ENCODE data around the gene BID. TPM values are rescaled to one million over a fixed set of nuclear protein-coding genes. Genes with fewer than 3 reads are reported as not detected.

BID gene
- total RNA-seq, 1 experiment from 2014 or later: 58.2 TPM

DNA sequence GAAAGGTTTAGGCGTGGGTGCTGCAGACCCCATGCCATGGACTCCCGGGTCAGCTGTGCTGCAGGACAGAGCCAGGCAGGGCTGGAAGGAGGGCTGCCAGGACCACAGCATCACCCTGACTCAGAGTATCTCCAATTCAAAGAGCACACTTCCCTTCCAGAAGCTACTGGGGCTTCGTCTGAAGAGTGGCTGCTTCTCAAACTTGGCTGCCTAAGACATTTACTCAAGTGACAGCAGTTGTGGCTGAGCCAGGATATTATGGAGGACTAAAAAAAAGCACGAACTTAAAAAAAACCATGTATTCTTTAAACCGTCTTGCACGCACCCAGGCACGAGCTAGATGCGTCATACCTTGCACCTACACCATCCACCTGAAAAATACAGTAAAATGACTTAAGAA, 13.0 kb upstream of the BID start:
- ATAC-seq (no peak), DNase-seq (ENCODE audit: low read depth, low spot score) (no peak)
- H3K4me1 ChIP-seq (ENCODE audit: control insufficient read depth in 1 of 2, insufficient read depth in 2 of 2, low read length in 2 of 2): peaks cover 0 to 8% of the 10 kb centered on the region in 2 experiments; a peak in 2 of 4 replicates
- H3K27me3 ChIP-seq (ENCODE audit: insufficient read depth, low read length): no peaks in the 10 kb centered on the region
- H3K27ac ChIP-seq (ENCODE audit: low read depth, low read length): no peak overlapping the region
- no peak overlapping the region for H3K4me3 ChIP-seq (replicated peaks in 1 of 2; ENCODE audit: low read depth in 1 of 2, low read length in 2 of 2)
- no peaks in the 10 kb centered on the region for H3K9me3 ChIP-seq (ENCODE audit: control insufficient read depth in 1 of 2, insufficient read depth in 1 of 2, low read depth in 1 of 2, low read length in 2 of 2)
- ChIA-PET RAD21 (ENCODE audit: low non-redundant PET in 1 of 2, low total read pairs in 2 of 2, uncharacterized antibody in 2 of 2, unreplicated experiment in 2 of 2) (no interaction called here), POLR2A (no interaction called here), CTCF (interaction anchor here (1.4 to 5.8 kb wide), 6 partner anchors 33 to 713 kb away, joined by 3 to 96 read pairs (median 28); partner anchors contain the start of gene PEX26)
- H2AFZ ChIP-seq (ENCODE audit: low read depth, low read length, poor library complexity, severe bottlenecking): no peak overlapping the region
- BruUV-seq (replicated peaks): no TSS peak
- intact Hi-C loops (cut with micrococcal nuclease): no loop called here
- peaks cover 0 to 3% of the 10 kb centered on the region in 2 experiments; a peak in 1 of 4 replicates for H3K36me3 ChIP-seq (ENCODE audit: control insufficient read depth in 1 of 2, insufficient read depth in 2 of 2, low read length in 2 of 2)
- no peak for TF ChIP-seq ELF1 (IDR thresholded peaks at IDR 0.05; ENCODE audit: borderline replicate concordance, low read depth)
- TF ChIP-seq EGR1 (IDR thresholded peaks at IDR 0.05; ENCODE audit: low read depth): no peak
- no peak for TF ChIP-seq EZH2 (IDR thresholded peaks at IDR 0.05)
- TF ChIP-seq ZFX (IDR thresholded peaks at IDR 0.05): no peak
- no peak for TF ChIP-seq CBX3 (IDR thresholded peaks at IDR 0.05; ENCODE audit: low read depth)
- no peaks in the 10 kb centered on the region for H4K20me1 ChIP-seq (ENCODE audit: insufficient read depth)
- no peak overlapping the region for H3K4me2 ChIP-seq (ENCODE audit: low read length)
- H3K9me2 ChIP-seq (ENCODE audit: insufficient read depth): no peaks in the 10 kb centered on the region
- H3K79me2 ChIP-seq (ENCODE audit: insufficient read depth, low read length): no peaks in the 10 kb centered on the region
- no peak overlapping the region for H3K9ac ChIP-seq (ENCODE audit: low read length)

- CTCF ChIA-PET: interaction anchor here (1.2 to 5.8 kb wide), 8 partner anchors 12 to 712 kb away, joined by 3 to 96 read pairs (median 9); partner anchors contain the start of gene PEX26
Measured at GRCh38 chr22:17786435-17787161, 12.3 kb upstream of the BID start.

More at GRCh38 chr22:17786435-17787161, 12.3 kb upstream of the BID start:
- no peak for TF ChIP-seq EGR1 (IDR thresholded peaks at IDR 0.05; ENCODE audit: low read depth)
- TF ChIP-seq ATF3 (IDR thresholded peaks at IDR 0.05): no peak
- no peak for TF ChIP-seq SIN3A (IDR thresholded peaks at IDR 0.05; ENCODE audit: low read depth)
- TF ChIP-seq SP1 (IDR thresholded peaks at IDR 0.05; ENCODE audit: low read depth): no peak
- TF ChIP-seq CBX3 (IDR thresholded peaks at IDR 0.05; ENCODE audit: low read depth): no peak
- TF ChIP-seq CEBPB (IDR thresholded peaks at IDR 0.05; ENCODE audit: low read depth): no peak
- TF ChIP-seq ZFX (IDR thresholded peaks at IDR 0.05): no peak
- no peak for TF ChIP-seq POLR2AphosphoS5 (IDR thresholded peaks at IDR 0.05; ENCODE audit: low read depth, low read length)
- no peak for TF ChIP-seq FOSL1 (IDR thresholded peaks at IDR 0.05; ENCODE audit: low read depth)
- TF ChIP-seq, protein P1, sequence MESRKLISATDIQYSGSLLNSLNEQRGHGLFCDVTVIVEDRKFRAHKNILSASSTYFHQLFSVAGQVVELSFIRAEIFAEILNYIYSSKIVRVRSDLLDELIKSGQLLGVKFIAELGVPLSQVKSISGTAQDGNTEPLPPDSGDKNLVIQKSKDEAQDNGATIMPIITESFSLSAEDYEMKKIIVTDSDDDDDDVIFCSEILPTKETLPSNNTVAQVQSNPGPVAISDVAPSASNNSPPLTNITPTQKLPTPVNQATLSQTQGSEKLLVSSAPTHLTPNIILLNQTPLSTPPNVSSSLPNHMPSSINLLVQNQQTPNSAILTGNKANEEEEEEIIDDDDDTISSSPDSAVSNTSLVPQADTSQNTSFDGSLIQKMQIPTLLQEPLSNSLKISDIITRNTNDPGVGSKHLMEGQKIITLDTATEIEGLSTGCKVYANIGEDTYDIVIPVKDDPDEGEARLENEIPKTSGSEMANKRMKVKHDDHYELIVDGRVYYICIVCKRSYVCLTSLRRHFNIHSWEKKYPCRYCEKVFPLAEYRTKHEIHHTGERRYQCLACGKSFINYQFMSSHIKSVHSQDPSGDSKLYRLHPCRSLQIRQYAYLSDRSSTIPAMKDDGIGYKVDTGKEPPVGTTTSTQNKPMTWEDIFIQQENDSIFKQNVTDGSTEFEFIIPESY (IDR thresholded peaks at IDR 0.05; ENCODE audit: extremely low read depth, insufficient replicate concordance, low read length): no peak
- no peak for TF ChIP-seq RAD21 (IDR thresholded peaks at IDR 0.05; ENCODE audit: low read depth)
- TF ChIP-seq EZH2phosphoT487 (IDR thresholded peaks at IDR 0.05; ENCODE audit: borderline replicate concordance): no peak
- no peak overlapping the region for H2AFZ ChIP-seq (ENCODE audit: low read depth, low read length, poor library complexity, severe bottlenecking)
- H3K4me1 ChIP-seq (ENCODE audit: control insufficient read depth in 1 of 2, insufficient read depth in 2 of 2, low read length in 2 of 2): peaks cover 3 to 14% of the 10 kb centered on the region in 2 experiments; a peak in 3 of 4 replicates
- H3K9me2 ChIP-seq (ENCODE audit: insufficient read depth): no peaks in the 10 kb centered on the region
- ChIA-PET RAD21 (ENCODE audit: low non-redundant PET in 1 of 2, low total read pairs in 2 of 2, uncharacterized antibody in 2 of 2, unreplicated experiment in 2 of 2) (interaction anchor here (0.6 to 1.7 kb wide), 2 partner anchors 44 to 291 kb away, joined by 4 to 5 read pairs; partner anchors contain the start of gene PEX26 (in 1 of the 2)), POLR2A (no interaction called here)
- no peaks in the 10 kb centered on the region for H3K79me2 ChIP-seq (ENCODE audit: insufficient read depth, low read length)
- intact Hi-C loops (cut with micrococcal nuclease): no loop called here
- no peak overlapping the region for H3K4me2 ChIP-seq (ENCODE audit: low read length)
- no peaks in the 10 kb centered on the region for H3K27me3 ChIP-seq (ENCODE audit: insufficient read depth, low read length)
- H3K9me3 ChIP-seq (ENCODE audit: control insufficient read depth in 1 of 2, insufficient read depth in 1 of 2, low read depth in 1 of 2, low read length in 2 of 2): no peaks in the 10 kb centered on the region
- ATAC-seq: no peak
- DNase-seq (ENCODE audit: low read depth, low spot score): no peak
- H3K4me3 ChIP-seq (replicated peaks in 1 of 2; ENCODE audit: low read depth in 1 of 2, low read length in 2 of 2): no peak overlapping the region
- peaks cover 0 to 3% of the 10 kb centered on the region in 2 experiments; a peak in 1 of 4 replicates for H3K36me3 ChIP-seq (ENCODE audit: control insufficient read depth in 1 of 2, insufficient read depth in 2 of 2, low read length in 2 of 2)
- no peak overlapping the region for H3K9ac ChIP-seq (ENCODE audit: low read length)
- no peaks in the 10 kb centered on the region for H4K20me1 ChIP-seq (ENCODE audit: insufficient read depth)
- no peak overlapping the region for H3K27ac ChIP-seq (ENCODE audit: low read depth, low read length)
- no TSS peak for BruUV-seq (replicated peaks)
